Ishikawa (cell line): ENCODE data around the gene SNTG2.

ENCODE experiments used
- CEBPB ChIP-seq: IDR thresholded peaks from 2 replicates; pipeline ENCODE4 v1.6.1; 2012
- CREB1 ChIP-seq: IDR thresholded peaks from 2 replicates; pipeline ENCODE4 v1.6.1; 2012; ENCODE audit warnings: low read depth
- EP300 ChIP-seq: IDR thresholded peaks from 2 replicates; pipeline ENCODE4 v1.6.1; 2012; ENCODE audit warnings: borderline replicate concordance
- MAX ChIP-seq: IDR thresholded peaks from 2 replicates; pipeline ENCODE4 v1.6.1; 2012
- NFIC ChIP-seq: IDR thresholded peaks from 2 replicates; pipeline ENCODE4 v1.6.1; 2012
- RAD21 ChIP-seq: IDR thresholded peaks from 2 replicates; pipeline ENCODE4 v1.6.1; 2012; ENCODE audit warnings: low read depth
- REST ChIP-seq: IDR thresholded peaks from 2 replicates; pipeline ENCODE4 v1.6.1; 2012; ENCODE audit warnings: low read depth, mild to moderate bottlenecking
- TAF1 ChIP-seq: IDR thresholded peaks from 2 replicates; pipeline ENCODE4 v1.6.1; 2012; ENCODE audit warnings: low read depth, mild to moderate bottlenecking
- TCF12 ChIP-seq: IDR thresholded peaks from 2 replicates; pipeline ENCODE4 v1.6.1; 2012; ENCODE audit warnings: low read depth
- YY1 ChIP-seq: IDR thresholded peaks from 2 replicates; pipeline ENCODE4 v1.6.1; 2012; ENCODE audit warnings: low read depth
- ZBTB7A ChIP-seq: IDR thresholded peaks from 2 replicates; pipeline ENCODE4 v1.6.1; 2012; ENCODE audit warnings: low read depth

- TF ChIP-seq TCF12 (no peak), CEBPB (no peak), TAF1 (no peak), YY1 (no peak), CREB1 (no peak), ZBTB7A (no peak), NFIC (no peak), REST (no peak), RAD21 (no peak), MAX (no peak), EP300 (no peak)
Measured at GRCh38 chr2:1170711-1171110, 220.1 kb downstream of the SNTG2 start.
